ENCODE data around the gene CYTH3.

GRCh38 chr7:6142871-6143380, 129.5 kb downstream of the CYTH3 start:
- no peak for TF ChIP-seq CTCF (IDR thresholded peaks at IDR 0.05; ENCODE audit: insufficient read depth, low read length, poor library complexity, severe bottlenecking)
- TF ChIP-seq EZH2phosphoT487 (conservative IDR thresholded peaks at IDR 0.05; ENCODE audit: low read length): no peak

Measured in SU-DHL-6 (cell line).